C1 segment of cervical spinal cord (tissue), 14 donors: ENCODE data around the gene IFITM2.
"Not testable (repeated sequence)": the region's sequence is repeated elsewhere in the genome, so short reads cannot be mapped to it uniquely, and the experiment has no call there.

Experiments used
- DNase-seq, 14 donors: peaks; one replicate each; lab custom pipeline; 2025; lab: John Stamatoyannopoulos, UW

Gene IFITM2

DNA sequence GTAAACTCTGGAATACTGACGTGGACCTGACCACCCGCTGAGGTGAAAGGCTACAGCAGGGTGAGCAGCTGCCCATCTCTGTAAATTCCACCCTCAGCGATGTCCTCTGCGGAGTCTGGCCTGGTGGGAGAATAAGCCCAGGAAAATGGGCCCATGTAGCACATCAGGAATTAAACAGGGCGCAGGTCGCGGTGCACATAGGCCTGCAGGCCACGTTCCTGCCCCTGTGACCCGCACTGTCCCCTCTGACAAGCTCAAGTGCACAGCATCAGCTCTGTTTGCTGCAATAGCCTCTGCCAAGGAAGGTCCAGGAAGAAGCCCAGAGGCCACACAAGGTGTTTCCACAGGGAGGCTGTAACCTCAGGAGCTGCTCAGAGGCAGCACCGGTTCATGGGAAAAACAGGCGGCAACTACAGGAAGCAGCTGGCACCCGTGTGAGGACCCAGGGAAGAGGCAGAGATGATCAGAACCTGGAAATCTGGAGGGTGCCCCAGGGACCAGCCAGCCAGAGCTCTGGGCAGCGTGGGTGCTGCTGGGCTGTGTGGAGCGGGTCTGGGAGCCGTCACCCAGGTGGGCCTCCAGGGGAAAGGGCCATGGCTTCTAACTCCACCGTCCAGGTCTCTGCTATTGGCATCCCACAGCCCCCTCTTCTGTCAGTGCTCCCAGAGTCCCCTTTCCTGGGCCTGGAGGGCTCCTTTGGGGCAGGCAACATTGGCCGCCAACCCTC, 808 bp upstream of the IFITM2 start:
- DNase-seq, result no peak

DNA sequence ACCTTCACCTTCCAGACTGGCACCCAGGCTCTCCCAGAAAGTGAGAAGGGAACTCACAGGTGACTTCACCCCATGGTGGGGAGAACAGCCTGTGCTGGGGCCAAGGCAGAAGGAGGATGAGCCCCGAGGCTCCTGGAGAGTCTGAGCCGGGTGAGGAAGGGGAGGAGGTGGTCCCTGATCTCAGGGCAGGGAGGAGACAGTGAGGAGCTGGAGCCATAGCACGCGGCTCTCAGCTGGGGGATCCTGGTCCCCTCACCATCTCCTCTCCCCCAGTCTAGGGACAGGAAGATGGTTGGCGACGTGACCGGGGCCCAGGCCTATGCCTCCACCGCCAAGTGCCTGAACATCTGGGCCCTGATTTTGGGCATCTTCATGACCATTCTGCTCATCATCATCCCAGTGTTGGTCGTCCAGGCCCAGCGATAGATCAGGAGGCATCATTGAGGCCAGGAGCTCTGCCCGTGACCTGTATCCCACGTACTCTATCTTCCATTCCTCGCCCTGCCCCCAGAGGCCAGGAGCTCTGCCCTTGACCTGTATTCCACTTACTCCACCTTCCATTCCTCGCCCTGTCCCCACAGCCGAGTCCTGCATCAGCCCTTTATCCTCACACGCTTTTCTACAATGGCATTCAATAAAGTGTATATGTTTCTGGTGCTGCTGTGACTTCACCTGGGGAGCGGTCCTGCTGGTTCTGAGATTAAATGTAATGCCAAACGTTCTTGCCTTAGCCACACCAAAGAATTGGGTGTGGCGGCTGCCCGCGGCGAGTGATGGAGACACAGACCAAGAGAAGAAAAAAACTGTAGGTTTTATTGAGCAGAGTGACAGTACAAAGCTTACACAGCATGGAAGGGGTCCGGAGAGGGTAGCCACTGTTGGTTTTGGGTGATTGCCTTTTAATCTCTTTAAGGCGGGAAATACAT, 1.4 kb downstream of the IFITM2 start:
- DNase-seq, result not testable (repeated sequence)

DNA sequence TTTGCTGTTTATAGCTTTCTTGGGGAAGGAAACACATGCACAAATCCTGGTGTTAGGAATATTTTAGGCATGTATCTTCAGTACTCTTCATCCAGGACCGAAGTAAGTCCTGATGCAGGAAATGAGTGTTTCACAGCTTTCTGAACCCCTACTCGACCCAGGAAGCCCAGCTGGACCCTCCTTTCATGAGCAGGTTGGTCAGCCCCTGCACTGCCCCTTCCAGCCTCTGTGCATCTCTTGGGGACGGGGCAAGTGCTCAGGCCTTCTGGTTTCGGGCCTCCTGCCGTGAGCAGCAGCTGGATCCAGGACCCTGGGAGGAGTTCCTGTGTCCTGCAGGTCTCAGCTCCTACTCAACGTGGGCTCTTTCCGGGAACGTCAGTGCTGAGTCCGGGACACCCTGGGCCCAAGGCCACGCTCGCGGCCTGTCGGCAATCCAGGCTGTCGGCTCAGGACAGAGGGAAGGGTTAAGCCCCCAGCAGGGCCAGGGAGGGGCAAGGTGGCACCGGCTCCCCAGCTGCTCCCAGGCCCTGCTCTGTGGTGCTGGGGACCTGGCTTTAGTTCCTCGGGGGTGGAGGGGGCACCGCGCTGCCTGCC, 2.5 kb downstream of the IFITM2 start:
- not testable (repeated sequence) for DNase-seq

DNA sequence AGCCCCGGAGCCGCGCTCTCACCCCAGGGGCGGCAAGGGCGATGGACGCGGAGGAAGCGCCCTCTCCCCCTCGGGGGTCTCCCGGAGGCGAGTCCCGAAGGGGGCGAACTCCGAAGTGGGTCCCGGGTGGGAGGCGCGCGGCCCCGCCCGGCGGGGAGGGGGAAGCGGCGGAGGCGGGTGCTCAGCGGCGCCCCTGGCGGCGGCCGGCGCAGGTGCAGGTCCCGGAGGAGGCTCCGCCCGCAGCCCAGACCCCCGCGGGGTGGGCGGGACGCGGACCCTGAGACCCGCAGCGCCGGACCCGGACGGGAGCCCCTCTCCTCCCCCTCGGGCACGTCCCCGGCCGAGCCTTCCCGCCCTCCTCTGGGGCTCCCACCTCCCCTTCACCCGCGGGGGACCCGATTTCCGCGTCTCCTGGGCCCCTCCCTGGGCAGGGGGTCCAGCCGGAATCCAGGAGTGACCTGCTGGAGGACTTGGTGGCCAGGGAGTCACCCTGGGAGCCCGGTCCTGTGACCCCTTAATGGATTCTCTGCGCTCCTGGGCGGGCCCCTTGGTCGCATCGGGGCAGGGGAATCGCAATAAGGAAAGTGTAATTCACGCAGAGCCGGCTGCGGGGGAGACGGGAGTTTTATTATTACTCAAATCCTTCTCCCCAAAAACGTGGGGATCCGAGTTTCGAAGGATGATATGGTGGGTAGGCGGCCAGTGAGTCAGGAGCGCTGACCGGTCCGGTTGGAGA, 3.6 kb downstream of the IFITM2 start:
- DNase-seq, result not testable (repeated sequence)

DNA sequence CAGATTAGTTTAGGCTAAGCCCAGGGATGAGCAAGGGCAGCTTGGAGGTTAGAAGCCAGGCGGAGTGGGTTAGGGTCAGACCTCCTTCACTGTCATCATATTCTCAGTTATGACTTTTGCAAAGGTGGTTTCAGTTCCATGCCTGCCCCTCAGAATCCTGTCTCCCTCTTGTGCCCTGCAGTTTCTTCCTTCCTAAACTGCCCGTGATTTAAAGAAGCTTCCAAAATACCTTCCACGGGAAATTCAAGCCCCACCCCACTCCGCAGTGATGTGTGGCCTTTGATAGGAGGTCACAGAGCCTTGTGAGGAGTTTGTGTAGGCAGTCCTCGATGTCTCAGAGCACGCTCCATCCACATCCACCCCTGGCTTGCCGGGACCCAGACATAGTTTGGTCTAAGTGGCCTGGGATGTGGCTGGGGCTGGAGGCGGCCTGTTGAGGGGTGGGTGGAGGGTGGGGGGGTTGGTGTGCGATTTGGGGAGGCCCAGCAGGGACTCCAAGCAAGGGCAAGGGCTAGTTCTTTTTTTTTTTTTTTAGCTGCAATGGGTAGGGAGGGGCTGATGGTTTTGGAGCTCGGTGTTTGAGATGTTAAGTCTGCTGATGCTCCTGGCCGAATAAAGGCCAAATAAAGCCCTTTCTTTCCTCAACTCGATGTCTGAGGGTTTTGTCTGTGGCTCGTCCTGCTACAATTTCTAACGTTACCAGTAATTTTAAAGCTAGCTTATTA, 4.6 kb downstream of the IFITM2 start:
- DNase-seq, result no peak

DNA sequence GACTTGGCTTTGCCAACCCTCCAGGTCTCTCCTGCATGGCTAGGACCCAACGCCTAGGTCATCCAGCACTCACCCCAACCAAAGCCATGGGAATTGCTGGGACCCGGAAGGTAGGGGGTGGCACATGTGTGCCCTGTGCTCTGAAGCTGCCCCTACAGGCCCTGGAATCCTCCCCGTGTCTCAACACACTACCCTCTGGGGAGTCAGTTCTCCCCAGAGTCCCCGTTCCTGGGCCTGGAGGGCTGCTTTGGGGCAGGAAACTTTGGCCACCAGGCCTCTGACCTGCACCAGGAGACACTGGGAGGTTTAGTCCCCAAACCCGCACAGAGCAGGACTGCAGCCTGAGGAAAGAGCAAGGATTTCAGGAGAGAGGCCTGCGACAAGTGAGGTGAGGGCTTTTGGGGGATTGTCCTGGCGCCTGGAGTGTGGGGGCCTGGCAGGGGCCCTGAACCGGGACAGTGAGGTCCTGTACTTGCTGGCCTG, 5.7 kb downstream of the IFITM2 start:
- DNase-seq, result no peak

DNA sequence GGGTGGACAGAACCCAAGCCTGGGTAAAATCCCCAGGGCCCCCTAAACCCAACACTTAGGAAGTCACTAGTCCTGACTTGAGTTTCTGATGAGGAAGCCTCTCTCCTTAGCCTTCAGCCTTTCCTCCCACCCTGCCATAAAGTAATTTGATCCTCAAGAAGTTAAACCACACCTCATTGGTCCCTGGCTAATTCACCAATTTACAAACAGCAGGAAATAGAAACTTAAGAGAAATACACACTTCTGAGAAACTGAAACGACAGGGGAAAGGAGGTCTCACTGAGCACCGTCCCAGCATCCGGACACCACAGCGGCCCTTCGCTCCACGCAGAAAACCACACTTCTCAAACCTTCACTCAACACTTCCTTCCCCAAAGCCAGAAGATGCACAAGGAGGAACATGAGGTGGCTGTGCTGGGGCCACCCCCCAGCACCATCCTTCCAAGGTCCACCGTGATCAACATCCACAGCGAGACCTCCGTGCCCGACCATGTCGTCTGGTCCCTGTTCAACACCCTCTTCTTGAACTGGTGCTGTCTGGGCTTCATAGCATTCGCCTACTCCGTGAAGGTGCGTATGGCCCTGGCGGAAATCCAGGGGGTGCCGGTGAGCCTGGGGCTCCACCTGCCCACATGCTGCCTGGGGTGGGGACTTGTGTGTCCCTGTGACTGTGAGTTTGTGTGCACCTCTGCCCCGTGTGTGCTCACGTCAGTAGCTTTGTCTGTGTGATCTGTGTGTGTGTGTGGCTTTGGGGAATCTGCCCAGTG, 6.4 kb downstream of the IFITM2 start, which contains the start of gene IFITM1:
IFITM1 (plus strand) TSS at position 254 of the 767 bp plus-strand sequence; CDS start at position 385, 131 bp downstream.
- no peak for DNase-seq

DNA sequence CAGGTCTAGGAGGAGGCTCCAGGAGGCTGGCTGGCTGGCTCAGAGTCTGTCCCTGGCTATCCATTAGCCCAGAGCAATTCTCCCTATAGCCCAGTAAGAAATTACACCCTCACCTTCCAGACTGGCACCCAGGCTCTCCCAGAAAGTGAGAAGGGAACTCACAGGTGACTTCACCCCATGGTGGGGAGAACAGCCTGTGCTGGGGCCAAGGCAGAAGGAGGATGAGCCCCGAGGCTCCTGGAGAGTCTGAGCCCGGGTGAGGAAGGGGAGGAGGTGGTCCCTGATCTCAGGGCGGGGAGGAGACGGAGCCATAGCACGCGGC, 6.9 kb downstream of the IFITM2 start:
- DNase-seq, result not testable (repeated sequence)

DNA sequence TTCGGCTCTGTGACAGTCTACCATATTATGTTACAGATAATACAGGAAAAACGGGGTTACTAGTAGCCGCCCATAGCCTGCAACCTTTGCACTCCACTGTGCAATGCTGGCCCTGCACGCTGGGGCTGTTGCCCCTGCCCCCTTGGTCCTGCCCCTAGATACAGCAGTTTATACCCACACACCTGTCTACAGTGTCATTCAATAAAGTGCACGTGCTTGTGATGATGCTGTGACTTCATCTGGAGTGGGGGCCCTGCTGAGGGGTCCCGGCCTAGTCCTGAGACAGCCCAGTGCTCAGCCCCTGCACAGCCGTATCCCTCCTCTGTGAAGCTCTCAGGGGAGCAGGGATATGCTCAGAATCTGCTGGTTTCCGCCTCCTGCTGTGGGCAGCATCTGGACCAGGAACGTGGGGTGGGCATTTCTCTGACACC, 7.5 kb downstream of the IFITM2 start:
- no peak for DNase-seq

DNA sequence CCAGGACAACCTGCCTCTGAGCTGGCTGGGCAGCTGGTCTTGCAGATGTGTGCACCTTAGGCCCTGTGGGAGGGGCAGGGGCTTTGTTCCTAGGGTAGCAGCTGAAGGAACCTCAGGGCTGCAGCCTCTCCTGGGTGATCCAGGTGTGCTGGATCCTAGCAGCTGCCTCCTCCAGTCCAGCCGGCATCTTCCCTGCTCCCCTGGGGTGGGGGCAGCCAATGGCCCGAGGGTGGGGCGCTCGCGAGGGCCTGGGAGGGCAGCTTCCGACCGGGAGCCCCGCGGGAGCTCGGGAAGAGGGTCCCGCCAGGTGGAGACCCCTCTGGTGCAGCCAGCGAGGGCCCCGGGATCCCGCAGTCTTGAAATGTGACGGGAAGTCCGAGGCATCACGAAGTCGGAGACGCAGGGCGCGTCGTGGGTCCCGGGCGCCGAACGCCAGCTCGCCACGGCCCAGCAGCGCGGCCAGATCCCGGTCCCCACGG, 7.9 kb downstream of the IFITM2 start:
- DNase-seq, result no peak

DNA sequence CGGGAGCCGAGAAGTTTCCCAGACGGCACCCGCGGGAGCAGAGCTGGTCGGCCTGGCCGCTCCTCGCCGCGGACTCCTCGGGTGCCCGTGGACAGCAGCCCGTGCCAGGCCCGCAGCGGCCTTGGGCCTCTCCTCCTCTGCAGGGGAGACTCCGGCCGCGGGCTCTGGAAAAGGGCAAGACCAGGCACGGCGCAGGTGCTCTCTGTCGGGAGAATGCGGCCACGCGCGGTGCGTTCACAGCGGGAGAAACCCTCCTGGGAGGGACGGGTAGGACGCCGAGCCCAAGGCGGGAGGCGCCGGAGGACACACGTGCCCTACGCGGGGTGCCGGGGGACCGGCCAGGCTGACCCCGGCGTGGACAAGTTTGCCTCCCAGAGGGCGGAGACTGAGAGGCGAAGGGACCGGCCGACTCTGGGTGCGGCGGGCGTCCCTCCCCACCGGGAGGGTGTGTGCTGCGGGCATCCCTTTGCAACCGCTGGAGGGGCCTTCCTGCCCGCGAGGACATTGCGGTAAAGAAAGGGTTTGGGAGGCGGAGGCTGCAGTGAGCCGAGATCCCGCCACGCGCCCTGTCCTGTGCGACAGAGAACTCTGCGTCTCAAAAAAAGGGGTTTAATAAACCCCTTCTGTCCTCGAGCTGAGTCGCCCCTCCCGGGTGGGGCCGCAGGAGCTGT, 8.6 kb downstream of the IFITM2 start:
- no peak for DNase-seq

DNA sequence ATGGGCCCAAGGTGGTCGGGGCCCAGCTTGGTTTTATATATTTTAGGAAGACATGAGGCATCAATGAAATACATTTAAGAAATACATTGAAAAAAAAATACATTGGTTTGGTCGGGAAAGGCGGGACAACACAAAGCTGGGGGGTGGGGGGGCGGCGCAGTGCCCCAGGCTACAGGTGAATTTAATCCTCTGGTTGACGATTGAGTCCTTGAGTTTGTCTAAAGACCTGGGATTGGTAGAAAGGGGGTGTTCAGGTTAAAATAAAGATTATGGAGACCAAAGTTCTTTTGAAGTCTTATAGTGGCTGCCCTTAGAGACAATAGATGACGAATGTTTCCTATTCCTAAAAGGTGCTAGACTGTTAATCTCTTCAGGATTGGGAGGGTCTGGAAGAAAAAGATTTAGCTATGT, 9.3 kb downstream of the IFITM2 start:
- no peak for DNase-seq

DNA sequence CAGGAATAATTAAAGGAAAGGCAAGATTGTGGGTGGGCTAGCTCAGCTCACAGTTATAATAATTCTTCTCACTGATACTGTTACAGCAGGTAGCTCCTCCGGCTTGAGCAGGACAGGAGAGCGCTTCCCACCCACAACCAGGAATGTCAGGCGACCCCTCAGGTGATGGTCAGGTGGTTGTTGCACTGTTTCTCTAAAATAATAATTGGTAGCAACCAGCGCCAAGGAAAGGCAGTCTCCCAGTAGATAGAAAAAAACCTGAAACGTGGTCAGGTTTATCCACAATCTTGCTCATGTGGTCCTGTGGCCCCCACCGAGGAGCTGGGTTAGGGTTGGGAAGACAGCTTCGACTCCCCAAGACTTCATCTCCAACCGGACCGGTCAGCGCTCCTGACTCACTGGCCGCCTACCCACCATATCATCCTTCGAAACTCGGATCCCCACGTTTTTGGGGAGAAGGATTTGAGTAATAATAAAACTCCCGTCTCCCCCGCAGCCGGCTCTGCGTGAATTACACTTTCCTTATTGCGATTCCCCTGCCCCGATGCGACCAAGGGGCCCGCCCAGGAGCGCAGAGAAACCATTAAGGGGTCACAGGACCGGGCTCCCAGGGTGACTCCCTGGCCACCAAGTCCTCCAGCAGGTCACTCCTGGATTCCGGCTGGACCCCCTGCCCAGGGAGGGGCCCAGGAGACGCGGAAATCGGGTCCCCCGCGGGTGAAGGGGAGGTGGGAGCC, 10.2 kb downstream of the IFITM2 start:
- DNase-seq, result not testable (repeated sequence)

DNA sequence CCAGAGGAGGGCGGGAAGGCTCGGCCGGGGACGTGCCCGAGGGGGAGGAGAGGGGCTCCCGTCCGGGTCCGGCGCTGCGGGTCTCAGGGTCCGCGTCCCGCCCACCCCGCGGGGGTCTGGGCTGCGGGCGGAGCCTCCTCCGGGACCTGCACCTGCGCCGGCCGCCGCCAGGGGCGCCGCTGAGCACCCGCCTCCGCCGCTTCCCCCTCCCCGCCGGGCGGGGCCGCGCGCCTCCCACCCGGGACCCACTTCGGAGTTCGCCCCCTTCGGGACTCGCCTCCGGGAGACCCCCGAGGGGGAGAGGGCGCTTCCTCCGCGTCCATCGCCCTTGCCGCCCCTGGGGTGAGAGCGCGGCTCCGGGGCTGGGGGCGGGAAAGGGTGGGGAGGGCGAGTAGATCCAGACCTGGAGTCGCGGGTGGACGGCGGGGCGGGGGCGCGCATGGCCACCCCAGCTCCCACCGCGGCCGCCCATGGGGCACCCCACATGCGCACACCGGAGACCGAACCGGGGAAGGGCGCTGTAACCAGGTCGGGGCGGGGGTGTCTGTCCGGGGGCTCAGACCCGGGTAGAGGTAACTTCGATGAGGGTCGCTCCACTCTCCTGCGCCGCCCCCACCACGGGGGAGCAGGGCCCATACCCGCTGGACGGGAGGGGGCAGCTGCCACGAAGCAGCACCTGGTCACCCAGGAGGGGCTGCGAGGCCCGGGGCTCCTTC, 10.9 kb downstream of the IFITM2 start:
- DNase-seq, result not testable (repeated sequence)

DNA sequence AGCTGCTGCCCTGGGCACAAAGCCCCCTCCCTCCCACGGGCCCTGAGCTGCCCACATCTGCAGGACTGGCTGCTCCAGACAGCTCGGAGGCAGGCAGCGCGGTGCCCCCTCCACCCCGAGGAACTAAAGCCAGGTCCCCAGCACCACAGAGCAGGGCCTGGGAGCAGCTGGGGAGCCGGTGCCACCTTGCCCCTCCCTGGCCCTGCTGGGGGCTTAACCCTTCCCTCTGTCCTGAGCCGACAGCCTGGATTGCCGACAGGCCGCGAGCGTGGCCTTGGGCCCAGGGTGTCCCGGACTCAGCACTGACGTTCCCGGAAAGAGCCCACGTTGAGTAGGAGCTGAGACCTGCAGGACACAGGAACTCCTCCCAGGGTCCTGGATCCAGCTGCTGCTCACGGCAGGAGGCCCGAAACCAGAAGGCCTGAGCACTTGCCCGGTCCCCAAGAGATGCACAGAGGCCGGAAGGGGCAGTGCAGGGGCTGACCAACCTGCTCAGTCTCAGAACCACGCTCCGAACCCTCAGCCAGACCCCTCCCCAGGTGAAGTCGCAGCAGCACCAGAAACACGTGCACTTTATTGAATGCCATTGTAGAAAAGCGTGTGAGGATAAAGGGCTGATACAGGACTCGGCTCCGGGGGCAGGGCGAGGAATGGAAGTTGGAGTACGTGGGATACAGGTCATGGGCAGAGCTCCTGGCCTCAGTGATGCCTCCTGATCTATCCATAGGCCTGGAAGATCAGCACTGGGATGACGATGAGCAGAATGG, 11.7 kb downstream of the IFITM2 start:
- DNase-seq, result not testable (repeated sequence)

DNA sequence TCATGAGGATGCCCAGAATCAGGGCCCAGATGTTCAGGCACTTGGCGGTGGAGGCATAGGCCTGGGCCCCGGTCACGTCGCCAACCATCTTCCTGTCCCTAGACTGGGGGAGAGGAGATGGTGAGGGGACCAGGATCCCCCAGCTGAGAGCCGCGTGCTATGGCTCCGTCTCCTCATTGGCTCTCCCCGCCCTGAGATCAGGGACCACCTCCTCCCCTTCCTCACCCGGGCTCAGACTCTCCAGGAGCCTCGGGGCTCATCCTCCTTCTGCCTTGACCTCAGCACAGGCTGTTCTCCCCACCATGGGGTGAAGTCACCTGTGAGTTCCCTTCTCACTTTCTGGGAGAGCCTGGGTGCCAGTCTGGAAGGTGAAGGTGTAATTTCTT, 12.3 kb downstream of the IFITM2 start:
- not testable (repeated sequence) for DNase-seq

DNA sequence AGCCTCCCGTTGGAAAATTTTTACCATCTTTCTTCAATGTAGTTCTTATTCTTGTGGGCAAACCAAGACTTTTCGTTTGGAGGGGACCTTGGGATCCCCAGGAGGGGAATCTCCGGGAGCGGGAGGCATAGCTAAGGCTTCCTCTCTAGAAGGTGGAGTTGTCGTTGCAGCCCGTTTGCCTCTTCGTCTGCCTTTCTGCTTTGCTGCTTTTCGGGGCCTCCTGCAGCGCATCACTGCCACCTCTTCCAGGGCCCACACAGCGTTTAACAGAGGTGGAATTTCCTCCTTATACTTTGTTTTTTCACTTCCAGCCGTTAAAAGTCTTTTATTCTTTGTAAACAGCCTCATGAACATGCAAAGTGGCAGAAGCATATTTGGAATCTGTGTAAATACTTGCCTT, 16.5 kb downstream of the IFITM2 start:
- no peak for DNase-seq
